H1 (cell line): ENCODE measurements around the gene AK8. TPM values are rescaled to one million over a fixed set of nuclear protein-coding genes. Genes with fewer than 3 reads are reported as not detected.

ENCODE experiments used
- BCL11A ChIP-seq, 2 experiments: IDR thresholded peaks; one replicate each; pipeline ENCODE4 v1.6.1; 2011; ENCODE audit warnings: low read depth in 2 of 2, low read length in 2 of 2, mild to moderate bottlenecking in 2 of 2
- EGR1 ChIP-seq: IDR thresholded peaks from 2 replicates; pipeline ENCODE4 v1.6.1; 2011; ENCODE audit warnings: low read depth, low read length, borderline replicate concordance
- NRF1 ChIP-seq: IDR thresholded peaks from 2 replicates; pipeline ENCODE4 v1.6.1; 2011; ENCODE audit warnings: mild to moderate bottlenecking, low read depth, low read length, improper control_type of control experiment
- POLR2A ChIP-seq, 2 experiments: IDR thresholded peaks; 1 replicate in 1 of 2; 2 replicates in 1 of 2; pipeline ENCODE4 v1.6.1; 2011; ENCODE audit warnings: low read depth in 2 of 2, low read length in 2 of 2, mild to moderate bottlenecking in 2 of 2; ENCODE audit errors: control extremely low read depth in 1 of 2
- SIN3A ChIP-seq, 2 experiments: IDR thresholded peaks in 1 of 2; conservative IDR thresholded peaks in 1 of 2; 2 replicates each; pipeline ENCODE4 v1.6.1; 2011 to 2012; ENCODE audit warnings: low read length in 2 of 2, improper control_type of control experiment in 1 of 2, low read depth in 1 of 2, mild to moderate bottlenecking in 1 of 2
- TAF7 ChIP-seq: optimal IDR thresholded peaks from 2 replicates; pipeline ENCODE3; 2011; ENCODE audit warnings: low read depth, mild to moderate bottlenecking, inconsistent platforms, low read length, moderate library complexity, borderline replicate concordance
- polyA plus RNA-seq, 7 experiments: library from polyadenylated mRNA; depleted of rRNA in 3 of 7; stranded (reverse) in 5 of 7; unstranded in 2 of 7; fragments of >200 nt in 5 of 7; fragments of 200-250 nt in 2 of 7; gene quantifications; 1 replicate in 5 of 7; 2 replicates in 1 of 7; 4 replicates in 1 of 7; pipeline versions ENCODE4 v1.2.1 to v1.2.3, GENCODE V29; 2011 to 2013; ENCODE audit warnings: missing spikeins in 2 of 7, mixed read lengths in 2 of 7
- total RNA-seq: library from RNA; stranded (reverse); fragmentation: NEBNext Ultra II Directional; extraction: Animal tissue kit (Norgen Biotek cat#: 25700); gene quantifications from 2 replicates; pipeline ENCODE4 v1.2.1, GENCODE V29; 2021
- TF ChIP-seq, protein P1 (sequence below): IDR thresholded peaks from 2 replicates; pipeline ENCODE4 v1.6.1; 2011; ENCODE audit warnings: low read depth, mild to moderate bottlenecking, low read length; ENCODE audit not compliant: insufficient read depth

The AK8 gene
- total and polyA plus RNA-seq, 2 of the 8 experiments (the other 6 are each of a cell fraction or from before 2014, with no cell fraction given), result 0.35 to 0.48 TPM

DNA sequence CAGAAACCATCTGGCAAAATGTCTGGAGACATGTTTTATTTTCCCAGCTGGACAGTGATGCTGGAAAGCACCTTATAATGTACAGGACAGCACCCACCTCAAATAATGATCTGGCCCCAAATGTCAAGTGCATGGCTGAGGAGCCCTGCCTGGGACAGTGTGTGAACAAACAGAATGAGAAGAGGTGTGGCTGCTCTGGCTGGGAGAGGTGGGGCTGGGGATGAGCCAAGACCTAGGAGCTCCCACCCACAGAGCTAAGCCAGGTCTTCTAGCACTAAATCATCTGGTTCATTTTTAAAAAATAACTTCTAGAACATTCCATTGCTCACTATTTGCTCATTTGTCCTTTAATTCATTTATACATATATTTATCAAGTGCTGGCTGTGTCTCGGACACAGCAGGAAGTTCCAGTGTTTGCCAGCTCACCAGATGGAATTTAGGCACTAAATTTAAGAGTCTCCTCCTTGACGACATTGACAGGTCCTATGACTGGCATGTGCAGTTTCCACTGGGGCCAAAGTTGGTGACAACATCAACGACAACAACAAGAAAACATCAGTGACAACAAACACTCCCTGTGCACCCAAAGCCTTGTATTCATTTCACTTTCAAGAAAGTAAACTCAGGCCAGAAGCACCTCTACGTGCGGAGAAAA, 148.7 kb downstream of the AK8 start (continued):
- TF ChIP-seq, protein P1, sequence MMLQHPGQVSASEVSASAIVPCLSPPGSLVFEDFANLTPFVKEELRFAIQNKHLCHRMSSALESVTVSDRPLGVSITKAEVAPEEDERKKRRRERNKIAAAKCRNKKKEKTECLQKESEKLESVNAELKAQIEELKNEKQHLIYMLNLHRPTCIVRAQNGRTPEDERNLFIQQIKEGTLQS, result no peak
- TF ChIP-seq SIN3A (conservative IDR thresholded peaks at IDR 0.05 in 1 of 2, IDR thresholded peaks at IDR 0.05 in 1 of 2; ENCODE audit: low read depth in 1 of 2, low read length in 2 of 2) (no peak), NRF1 (no peak), POLR2A (IDR thresholded peaks at IDR 0.05; ENCODE audit: control extremely low read depth in 1 of 2, low read depth in 2 of 2, low read length in 2 of 2) (no peak), EGR1 (no peak), TAF7 (no peak), BCL11A (IDR thresholded peaks at IDR 0.05; ENCODE audit: low read depth in 2 of 2, low read length in 2 of 2) (no peak)
